NCI-H226 (cell line): ENCODE measurements around the gene AXDND1.
A peak's percentile ranks its signal among the peaks of the same experiment; 100 is the strongest.
"Not testable (repeated sequence)": the region's sequence is repeated elsewhere in the genome, so short reads cannot be mapped to it uniquely, and the experiment has no call there.

Experiments used
- DNase-seq: peaks from one replicate; pipeline ENCODE4 v3.0.0-alpha.2; 2015

Gene AXDND1

DNA sequence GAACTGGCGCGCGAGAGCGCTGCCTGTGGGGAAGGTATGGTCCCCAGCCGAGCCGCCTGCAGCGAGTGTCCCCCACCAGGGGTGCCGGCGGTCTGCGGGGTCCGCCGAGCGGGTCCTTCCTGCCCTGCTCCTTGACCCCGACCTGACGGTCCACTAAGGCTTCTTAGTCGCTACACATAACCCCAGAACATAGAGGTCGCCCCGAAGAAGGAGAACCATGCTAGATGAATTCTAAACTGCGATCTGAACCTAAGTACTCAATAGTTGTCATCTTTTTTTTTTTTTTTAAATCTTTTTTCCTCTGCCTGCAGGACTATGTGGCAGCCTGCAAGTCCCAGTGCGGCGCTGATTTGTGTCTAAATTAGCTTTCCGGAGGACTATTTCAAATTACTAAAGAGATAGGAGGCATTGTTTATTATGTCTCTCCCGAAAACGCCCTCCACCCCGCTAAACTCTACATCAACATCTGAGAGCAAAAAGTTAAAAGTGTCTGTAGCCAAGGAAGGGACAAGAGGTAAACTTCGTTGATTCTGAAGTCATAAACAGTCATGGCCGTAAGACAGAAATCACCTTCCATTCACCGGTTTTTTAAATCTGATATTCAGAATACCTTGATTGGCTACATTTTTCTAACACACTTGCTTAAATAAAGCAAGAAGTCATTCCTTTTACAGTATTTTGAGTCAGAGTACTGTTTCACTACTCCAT, 476 bp downstream of the AXDND1 start:
- no peak for DNase-seq

DNA sequence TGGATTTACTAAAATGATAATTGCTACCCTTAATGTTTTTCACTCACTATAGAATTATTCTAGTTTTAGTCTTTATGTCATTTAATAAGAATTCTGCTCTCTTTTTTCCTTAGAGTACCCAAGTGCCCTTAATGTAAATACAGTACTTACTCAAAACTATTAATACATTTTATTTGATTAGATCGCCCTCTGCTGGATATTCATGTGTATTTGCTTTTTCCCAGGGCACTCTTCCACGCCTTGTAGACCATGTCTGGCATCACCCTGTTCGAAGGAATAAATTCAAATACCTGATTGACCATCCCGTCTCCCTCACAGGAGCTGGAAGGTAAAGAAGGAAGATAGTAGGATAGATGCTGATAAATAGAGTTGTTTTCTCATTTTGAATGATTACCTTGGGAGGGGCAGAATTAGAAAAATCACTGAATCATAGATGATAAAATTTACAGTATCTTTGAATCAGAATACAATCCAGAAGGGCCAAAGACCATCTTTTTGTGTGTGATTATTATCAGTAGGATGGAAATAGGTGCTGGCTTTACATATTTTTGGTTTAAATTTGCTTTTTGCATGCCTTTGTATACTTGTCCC, 4.1 kb downstream of the AXDND1 start:
- DNase-seq: peak; percentile 48

DNA sequence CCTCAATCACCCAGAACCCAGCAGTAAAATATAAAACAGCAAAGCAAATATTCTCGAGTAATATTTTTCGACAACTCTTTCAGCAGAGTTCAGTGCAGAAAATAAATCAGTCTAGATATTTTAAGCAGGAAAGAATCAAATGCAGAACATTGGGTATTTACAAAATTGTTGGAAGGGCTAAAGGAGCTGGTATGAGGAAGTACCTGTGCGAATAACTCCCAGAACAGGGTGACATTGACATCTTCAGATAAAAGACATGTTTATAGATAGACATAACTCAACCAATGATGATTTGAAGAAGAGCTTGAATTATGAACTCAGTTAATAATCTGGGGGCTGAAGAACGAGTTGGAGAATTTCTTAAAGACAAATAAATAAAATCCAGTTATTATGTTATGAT, 6.4 kb downstream of the AXDND1 start:
- DNase-seq: no peak

DNA sequence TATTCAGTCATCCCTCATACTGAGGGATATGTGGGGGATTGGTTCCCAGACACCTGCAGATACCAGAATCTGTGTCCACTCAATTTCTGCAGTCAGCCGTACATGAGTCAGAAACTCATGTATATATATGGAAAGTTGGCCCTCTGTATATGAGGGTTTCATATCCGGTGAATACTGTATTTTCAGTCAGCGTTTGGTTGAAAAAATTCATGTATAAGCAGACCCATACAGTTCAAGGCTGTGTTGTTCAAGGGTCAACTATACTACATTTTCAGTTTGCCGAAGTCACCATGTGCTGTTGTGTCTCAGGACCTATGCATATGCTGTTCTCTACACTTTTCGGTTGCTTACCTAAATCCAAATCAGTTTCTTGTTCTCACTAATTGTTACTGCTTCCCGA, 10.5 kb downstream of the AXDND1 start:
- no peak for DNase-seq

DNA sequence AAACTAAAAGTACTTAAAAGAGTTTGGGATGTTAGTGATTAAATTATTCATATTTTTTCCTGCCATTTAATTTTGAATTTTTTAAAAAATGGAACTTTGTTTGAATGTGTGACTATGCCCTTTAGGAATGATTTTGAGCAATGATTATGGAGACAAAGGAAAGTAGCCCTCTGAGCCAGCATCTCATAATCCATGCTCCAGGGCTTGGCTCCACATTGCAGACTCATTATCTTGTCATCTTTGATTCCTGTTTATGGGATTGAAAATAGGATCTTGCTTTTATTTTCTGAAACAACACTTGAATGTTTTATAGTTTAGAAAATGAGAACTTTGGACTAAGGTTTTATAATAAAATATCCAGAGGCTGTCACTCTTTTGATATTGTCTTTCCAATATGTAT, 14.5 kb downstream of the AXDND1 start:
- DNase-seq: no peak

DNA sequence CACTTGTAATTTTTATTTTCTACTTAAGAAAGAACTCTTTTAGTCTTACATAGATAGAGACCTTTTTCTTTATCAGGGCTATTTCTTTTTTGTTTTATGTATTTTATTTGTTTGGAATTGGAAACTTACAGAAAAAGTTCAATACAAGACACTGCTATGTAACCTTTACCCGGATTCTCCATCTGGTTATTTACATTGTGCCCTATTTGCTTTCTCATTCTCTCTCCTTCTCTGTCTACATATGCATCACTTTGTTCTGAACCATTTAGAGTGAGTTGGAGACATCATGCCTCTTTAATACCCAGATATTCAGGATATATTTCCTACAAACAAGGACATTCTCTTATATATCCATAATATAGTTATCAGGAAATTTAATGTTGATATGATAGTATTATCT, 18.3 kb downstream of the AXDND1 start:
- DNase-seq: no peak

DNA sequence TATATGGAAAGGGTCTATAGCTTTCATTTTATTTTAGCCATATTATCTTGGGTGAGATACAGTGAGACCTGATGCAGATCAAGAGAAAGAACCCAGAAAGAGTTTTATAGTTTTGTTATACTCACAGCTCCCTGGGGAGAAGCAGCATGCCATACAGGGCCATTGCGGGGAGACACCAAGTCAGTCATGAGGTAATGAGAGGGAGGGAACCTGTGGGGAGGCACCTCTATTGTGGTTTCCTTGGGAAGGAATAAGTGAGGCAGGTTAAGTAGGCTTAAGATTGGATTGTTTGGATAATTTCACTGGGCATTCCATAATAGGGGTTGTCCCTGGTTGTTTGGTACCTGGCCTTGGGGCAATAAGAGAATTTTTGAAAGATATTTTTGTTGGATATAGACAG, 19.7 kb downstream of the AXDND1 start:
- DNase-seq: no peak

DNA sequence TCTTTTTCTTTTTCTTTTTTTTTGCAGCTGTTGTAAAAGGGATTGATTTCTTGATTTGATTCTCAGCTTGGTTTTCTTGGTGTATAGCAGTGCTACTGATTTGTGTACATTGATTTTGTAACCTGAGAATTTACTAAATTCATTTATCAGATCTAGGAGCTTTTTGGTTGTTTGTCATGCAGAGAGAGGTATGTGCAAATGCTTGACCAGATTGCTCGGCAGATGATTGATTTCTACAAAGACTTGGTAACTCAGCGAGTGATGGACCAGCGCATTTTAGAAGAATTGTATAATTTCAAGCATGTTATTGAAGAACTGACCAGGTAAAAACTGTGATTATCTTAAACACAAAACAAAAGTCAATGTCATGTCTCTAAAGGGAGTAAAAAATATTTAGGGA, 27.9 kb downstream of the AXDND1 start:
- no peak for DNase-seq

DNA sequence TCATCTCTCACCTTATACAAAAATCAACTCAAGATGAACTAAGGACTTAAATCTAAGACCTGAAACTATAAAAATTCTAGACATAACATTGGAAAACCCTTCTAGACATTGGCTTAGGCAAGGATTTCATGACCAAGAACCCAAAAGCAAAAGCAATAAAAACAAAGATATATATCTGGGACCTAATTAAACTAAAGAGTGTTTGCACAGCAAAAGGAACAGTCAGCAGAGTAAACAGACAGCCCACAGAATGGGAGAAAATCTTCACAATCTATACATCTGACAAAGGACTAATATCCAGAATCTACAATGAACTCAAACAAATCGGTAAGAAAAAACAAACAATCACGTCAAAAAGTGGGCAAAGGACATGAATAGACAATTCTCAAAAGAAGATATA, 33.6 kb downstream of the AXDND1 start:
- DNase-seq: not testable (repeated sequence)

DNA sequence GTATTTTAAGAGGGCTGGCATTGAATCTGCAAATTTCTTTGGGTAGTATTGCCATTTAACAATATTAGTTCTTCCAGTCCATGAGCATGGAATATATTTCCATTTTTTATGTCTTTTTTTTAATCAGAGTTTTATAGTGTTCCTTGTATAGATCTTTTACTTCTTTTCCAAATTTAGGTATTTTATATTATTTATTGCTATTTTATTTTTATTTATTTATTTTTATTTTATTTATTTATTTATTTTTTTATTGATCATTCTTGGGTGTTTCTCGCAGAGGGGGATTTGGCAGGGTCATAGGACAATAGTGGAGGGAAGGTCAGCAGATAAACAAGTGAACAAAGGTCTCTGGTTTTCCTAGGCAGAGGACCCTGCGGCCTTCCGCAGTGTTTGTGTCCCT, 52.0 kb downstream of the AXDND1 start:
- DNase-seq: not testable (repeated sequence)

DNA sequence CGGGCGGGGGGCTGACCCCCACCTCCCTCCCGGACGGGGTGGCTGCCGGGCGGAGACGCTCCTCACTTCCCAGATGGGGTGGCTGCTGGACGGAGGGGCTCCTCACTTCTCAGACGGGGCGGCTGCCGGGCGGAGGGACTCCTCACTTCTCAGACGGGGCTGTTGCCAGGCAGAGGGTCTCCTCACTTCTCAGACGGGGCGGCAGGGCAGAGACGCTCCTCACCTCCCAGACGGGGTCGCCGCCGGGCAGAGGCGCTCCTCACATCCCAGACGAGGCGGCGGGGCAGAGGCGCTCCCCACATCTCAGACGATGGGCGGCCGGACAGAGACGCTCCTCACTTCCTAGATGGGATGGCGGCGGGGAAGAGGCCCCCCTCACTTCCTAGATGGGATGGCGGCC, 52.9 kb downstream of the AXDND1 start:
- not testable (repeated sequence) for DNase-seq

DNA sequence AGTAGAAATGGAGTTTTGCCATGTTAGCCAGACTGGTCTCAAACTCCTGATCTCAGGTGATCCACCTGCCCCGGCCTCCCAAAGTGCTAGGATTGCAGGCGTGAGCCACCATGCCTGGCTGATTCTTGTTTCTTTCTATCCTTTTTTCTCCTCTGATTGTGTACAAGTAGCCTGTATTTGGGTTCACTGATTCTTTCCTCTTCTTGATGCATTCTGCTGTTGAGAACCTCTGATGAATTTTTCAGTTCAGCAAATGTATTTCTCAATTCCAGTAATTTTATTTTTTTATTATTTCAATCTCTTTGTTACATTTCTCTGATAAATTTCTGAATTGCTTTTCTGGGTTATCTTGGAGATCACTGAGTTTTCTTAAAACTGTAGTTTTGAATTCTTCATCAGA, 58.8 kb downstream of the AXDND1 start:
- no peak for DNase-seq

DNA sequence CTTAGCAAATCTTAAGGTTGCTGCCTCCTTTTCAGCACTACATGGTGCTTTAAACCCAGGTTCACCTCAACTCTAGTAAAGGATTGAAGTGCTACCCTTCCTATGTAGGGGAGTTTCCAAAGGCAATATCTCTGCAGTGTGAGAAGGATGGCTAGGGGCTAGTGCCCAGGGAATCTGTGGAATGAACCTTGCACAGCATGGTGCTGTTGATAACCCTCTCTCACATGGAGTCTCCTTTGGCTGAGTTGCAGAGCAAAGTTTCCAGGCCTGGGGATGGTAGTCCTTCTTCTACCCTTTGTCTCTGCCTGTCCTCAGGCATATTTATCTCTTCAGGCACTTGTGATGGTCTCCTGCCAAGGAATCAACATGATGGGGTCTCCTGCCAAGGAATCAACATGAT, 59.4 kb downstream of the AXDND1 start:
- no peak for DNase-seq

DNA sequence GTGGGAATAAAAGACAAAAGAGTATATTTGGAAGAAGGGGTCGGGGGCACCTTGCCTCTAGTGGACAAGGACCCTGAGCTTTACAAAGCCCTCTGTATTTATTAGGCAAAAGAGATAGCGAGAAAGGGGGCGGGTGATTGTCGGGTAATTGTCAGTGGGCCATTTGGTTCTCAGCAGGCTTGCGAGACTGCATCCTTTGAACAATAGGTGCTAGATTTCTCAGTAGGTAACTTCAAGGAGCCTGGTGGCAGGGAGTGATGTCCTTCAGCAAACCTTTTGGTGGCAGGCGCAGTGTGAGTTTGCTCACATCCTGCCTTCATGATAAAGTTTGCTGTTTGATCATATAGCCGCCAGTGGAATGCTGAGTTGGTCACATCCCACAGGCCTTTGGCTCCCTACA, 71.4 kb downstream of the AXDND1 start:
- no peak for DNase-seq

DNA sequence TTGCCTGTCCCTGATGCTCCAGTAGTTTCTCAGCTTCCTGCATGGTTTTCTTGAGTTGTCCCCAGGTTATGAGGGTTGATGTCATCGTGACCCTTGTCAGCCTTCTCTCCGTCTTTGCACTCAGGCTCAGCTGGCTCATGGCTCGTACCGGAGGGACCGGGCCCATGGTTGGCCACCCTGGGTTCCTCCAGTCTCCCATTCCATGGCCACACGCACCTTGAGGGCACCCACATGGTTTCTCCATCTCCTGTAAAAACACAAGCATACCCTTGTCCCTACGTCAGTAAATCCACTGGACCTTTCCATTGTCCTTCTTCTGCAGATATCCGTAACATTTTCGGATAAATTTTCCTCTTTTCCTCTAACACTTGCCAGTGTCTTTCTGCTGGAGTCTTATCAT, 73.9 kb downstream of the AXDND1 start:
- DNase-seq: not testable (repeated sequence)

DNA sequence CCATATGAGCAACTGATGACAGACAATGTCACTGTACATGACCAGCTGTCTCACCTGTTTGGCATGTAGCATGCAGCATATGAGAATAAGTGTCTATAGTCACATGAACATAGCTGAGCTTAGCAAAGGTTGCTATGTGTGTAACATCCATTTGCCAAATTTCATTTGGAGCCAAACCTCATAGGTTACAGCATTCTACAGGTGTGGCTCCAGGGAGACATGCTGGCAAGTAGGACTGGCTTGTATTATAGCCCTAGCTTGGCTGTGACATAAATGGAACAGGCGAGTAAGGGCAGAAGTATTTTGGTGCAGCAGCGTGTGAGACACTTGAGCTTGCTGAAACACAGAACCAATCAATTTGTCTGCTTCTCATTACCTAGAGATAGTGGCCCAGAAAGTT, 74.5 kb downstream of the AXDND1 start:
- not testable (repeated sequence) for DNase-seq

DNA sequence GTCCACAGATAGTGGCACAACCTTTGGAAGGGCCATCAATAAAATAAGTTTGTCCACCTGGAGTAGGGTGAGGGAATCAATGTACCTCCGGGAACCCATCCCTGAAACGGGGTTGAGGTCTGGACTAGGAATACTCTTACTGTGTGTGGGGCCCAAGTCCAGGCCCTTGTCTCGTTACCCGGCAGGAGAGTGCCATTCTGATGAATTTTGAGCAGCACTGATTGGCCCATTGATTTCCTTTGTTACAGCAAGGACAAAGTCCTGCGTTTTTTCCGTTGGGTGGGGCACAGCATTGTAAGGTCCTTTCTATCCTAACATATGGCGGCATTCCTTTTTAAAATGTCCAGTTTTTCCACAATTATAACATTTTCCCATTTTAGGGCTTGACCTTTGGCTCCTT, 75.2 kb downstream of the AXDND1 start:
- no peak for DNase-seq

DNA sequence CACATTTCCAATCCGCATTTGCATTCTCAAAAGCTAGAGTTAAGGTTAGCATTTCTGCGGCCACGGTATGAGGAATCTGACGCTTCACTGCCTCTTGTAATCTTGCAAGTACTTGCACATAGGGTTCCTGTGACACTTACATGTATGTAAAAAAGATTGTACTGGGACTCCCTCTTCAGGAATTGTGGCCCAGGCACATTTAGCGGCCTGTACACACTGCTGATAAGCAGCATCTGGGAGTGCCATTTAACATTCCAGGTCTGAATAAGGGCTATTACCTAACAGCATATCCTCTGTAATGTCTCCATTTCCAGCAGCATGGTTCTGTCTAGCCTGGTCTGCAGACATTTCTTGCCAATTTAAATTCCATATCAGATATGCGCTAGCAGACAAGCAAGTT, 75.7 kb downstream of the AXDND1 start:
- no peak for DNase-seq

DNA sequence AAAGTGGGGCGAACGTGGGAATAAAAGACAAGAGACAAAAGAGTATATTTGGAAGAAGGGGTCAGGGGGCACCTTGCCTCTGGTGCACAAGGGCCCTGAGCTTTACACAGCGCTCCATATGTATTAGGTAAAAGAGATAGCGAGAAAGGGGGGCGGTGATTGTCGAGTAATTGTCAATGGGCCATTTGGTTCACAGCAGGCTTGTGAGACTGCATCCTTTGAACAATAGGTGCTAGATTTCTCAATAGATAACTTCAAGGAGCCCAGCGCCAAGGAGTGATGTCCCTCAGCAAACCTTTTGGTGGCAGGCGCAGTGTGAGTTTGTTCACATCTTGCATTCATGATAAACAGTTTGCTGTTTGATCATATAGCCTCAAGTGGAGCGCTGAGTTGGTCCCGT, 77.1 kb downstream of the AXDND1 start:
- not testable (repeated sequence) for DNase-seq

DNA sequence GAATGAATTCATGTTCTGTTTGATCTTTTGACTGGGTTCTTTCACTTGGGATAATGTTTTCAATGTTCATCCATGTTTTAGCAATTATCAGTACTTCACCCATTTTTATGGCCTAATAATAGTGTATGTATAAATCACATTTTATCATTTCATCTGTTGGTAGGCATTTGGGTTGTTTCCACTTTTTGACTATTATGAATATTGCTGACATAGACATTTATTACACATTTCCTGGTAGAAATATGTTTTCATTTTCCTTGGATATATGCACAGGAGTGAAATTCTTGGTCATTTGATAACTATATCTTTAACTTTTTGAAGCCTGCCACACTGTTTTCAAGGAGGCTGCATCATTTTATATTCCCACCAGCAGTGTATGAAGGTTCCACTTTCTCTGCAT, 79.8 kb downstream of the AXDND1 start:
- DNase-seq: no peak

DNA sequence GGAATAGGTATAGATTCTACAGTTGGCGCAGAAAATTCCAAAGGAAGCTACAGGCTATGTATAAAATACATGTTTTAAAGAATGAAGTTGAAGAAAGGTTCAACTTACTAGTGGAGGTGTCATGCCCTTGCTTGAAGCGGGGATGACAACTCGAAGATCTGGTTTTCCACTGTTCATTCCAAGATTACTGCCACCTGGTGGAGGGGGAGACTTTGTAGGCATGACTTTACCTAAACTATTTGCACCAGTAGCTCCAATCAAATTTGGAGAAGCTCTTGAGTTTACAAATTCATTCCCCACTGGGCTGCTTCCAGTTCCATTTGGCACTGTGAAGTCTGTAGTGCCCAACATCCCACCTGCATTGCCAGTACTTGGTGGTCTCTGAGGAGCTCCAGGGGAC, 81.7 kb downstream of the AXDND1 start:
- no peak for DNase-seq

DNA sequence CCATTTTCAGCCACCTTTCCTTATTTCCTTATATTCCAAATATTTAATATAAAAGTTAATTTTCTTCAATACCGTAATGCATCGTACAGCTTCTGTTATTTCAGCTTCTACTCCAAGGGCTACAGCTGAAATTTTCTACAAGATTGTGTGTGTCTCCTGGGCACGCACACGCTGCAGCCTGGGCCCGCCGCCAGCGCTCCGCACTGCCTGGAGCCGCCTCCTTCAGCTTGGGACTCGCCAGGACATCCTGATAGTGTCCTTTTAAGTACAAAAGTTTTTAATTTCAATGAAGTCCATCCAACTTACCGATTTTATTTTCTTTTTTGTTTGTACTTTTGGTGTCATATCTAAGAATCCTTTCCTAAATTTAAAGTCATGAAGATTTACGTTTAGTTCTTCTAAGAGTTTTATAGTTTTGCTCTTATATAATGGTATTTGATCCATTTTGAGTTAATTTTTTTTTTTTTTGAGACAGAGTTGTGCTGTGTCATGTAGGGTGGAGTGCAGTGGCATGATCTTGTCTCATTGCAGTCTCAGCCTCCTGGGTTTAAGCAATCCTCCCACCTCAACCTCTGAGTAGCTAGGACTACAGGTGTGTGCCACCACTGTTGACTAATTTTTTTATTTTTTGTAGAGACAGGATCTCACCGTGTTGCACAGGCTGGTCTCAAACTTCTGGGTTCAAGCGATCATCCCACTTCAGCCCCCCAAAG, 82.8 kb downstream of the AXDND1 start:
- no peak for DNase-seq

DNA sequence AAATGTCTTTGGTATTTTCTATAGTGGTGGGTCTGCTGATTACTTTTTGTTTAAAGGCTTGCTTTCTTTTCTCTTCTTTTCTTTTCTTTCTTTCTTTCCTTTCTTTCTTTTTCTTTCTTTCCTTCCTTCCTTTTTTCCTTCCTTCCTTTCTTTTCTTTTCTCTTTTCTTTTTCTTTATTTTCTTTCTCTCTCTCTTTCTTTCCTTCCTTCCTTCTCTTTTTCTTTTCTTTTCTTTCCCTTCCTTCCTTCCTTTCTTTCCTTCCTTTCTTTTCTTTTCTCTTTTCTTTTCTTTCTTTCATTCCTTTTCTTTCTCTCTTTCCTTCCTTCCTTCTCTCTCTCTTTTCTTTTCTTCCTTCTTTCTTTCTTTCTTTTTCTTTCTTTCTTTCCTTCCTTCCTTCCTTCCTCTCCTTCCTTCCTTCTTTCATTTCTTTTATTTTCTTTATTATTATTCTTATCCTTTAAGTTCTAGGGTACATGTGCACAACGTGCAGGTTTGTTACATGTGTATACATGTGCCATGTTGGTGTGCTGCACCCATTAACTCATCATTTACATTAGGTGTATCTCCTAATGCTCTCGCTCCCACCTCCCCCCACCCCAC, 93.9 kb downstream of the AXDND1 start:
- DNase-seq: not testable (repeated sequence)

DNA sequence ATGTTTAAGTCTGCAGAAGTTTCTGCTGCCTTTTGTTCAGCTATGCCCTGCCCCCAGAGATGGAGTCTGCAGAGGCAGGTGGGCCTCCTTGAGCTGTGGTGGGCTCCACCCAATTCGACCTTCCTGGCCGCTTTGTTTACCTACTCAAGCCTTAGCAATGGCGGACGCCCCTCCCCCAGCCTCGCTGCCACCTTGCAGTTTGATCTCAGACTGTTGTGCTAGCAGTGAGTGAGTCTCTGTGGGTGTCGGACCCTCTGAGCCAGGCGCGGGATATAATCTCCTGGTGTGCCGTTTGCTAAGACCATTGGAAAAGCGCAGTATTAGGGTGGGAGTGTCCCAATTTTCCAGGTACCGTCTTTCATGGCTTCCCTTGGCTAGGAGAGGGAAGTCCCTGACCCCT, 99.9 kb downstream of the AXDND1 start:
- not testable (repeated sequence) for DNase-seq
